Fibroblast of pulmonary artery (primary cell): ENCODE results near the gene TMC7.

ENCODE experiments used
- DNase-seq: peaks from one replicate; pipeline ENCODE4 v3.0.0-alpha.2; 2010; ENCODE audit warnings: low read depth
- H3K4me3 ChIP-seq: replicated peaks from 2 replicates; pipeline ENCODE4 v1.5.1; 2011; ENCODE audit warnings: low read depth, mild to moderate bottlenecking, control low read depth, low read length, moderate library complexity
- TF ChIP-seq, protein P1 (sequence below): IDR thresholded peaks from 2 replicates; pipeline ENCODE4 v1.5.1; 2011; ENCODE audit warnings: mild to moderate bottlenecking, control low read depth, low read length, inconsistent platforms; ENCODE audit errors: missing control alignments

Gene TMC7

DNA sequence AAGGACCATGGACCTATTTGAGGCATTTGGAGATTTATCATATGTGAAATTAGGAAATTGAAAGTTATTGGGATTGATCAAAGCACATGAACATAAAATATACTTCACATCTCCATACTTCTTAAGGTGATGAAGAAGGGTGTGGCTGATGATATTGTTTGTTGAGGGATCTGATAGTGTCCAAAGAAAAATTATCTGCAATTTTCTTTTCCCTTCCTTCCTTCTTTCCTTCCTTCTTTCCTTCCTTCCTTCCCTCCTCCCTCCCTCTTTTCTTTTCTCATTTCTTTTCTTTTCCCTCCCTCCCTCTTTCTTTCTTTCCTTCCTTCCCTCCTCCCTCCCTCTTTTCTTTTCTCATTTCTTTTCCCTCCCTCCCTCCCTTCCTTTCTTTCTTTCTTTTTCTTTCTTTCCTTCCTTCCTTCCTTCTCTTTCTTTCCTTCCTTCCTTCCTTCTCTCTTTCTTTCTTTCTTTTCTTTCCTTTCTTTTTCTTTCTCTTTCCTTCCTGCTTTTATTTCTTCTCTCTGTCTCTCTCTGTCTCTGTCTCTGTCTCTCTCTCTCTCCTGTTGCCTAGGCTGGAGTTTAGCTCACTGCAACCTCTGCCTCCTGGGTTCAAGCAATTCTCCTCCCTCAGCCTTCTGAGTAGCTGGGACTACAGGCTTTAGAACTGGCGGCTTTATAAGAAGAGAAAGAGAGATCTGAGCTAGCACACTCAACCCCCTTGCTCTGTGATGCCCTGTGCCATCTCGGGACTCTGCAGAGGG, 109.1 kb downstream of the TMC7 start:
- TF ChIP-seq, protein P1, sequence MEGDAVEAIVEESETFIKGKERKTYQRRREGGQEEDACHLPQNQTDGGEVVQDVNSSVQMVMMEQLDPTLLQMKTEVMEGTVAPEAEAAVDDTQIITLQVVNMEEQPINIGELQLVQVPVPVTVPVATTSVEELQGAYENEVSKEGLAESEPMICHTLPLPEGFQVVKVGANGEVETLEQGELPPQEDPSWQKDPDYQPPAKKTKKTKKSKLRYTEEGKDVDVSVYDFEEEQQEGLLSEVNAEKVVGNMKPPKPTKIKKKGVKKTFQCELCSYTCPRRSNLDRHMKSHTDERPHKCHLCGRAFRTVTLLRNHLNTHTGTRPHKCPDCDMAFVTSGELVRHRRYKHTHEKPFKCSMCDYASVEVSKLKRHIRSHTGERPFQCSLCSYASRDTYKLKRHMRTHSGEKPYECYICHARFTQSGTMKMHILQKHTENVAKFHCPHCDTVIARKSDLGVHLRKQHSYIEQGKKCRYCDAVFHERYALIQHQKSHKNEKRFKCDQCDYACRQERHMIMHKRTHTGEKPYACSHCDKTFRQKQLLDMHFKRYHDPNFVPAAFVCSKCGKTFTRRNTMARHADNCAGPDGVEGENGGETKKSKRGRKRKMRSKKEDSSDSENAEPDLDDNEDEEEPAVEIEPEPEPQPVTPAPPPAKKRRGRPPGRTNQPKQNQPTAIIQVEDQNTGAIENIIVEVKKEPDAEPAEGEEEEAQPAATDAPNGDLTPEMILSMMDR: no peak
- no peak overlapping the region for H3K4me3 ChIP-seq
- no peak for DNase-seq

DNA sequence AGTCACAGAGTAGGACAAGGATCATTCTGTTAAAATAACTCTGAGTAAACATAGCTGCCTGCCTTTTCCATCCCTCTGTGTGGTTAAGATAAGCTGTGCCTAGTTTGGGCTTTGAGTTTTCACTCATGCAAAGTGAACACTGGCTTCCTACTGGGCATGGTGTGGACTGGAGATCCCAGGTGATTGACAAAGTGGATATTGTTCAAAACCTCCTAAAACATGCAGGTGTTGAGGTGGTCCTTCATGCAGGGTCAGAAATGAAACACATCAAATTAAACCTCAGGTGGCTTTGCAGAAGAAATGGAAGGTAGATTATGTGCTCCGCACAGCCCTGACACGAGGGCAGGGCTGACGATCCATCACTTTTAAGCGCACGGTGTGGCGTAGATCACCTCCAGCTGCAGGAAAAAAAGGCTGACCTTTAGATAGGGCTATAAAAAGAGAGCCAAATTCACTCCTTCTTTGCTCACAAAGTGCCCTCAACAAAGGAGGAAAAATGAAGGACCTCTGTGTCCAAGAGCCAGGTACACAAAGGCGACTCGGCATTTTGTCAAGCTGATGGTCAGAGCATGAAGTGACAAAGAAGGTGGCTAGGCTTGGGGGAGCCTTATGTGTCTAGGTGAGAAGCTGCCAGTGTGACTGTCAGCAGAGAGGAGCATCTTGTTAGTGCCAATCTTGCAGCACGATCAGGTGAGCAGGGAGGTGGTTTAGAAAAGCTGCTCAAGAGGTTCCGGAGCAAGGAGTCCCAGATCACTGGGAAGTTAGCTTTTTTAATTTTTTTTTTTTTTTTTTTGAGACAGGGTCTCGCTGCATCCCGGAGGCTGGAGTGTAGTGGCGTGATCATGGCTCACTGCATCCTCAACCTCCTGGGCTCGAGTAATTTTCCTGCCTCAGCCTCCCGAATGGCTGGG, 110.2 kb downstream of the TMC7 start:
- H3K4me3 ChIP-seq: no peak overlapping the region
- TF ChIP-seq, protein P1: no peak
- DNase-seq: no peak

- DNase-seq: no peak
- TF ChIP-seq, protein P1: peak; percentile 2
- H3K4me3 ChIP-seq: no peak overlapping the region
Observed at GRCh38 chr16:19094542-19095365, 111.0 kb downstream of the TMC7 start.

DNA sequence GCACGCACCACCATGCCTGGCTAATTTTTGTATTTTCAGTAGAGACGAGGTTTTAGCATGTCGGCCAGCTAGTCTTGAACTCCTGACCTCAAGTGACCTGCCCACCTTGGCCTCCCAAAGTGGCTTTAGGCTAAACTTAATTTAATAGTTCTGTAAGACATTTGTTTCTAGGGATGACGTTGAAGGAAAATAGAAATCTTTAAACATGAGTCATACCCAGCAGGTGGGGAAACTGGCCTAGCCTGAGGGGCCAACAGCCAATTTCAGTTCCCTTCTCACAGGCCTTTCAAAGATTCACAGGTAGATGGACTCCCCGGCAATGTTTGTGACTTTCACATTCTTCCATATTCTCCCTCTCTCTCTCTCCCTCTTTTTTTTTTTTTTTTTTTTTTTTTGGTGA, 111.9 kb downstream of the TMC7 start:
- TF ChIP-seq, protein P1: no peak
- H3K4me3 ChIP-seq: no peak overlapping the region
- no peak for DNase-seq

GRCh38 chr16:19098173-19098572, 114.4 kb downstream of the TMC7 start:
- TF ChIP-seq, protein P1: no peak
- H3K4me3 ChIP-seq: no peak overlapping the region
- DNase-seq: no peak

DNA sequence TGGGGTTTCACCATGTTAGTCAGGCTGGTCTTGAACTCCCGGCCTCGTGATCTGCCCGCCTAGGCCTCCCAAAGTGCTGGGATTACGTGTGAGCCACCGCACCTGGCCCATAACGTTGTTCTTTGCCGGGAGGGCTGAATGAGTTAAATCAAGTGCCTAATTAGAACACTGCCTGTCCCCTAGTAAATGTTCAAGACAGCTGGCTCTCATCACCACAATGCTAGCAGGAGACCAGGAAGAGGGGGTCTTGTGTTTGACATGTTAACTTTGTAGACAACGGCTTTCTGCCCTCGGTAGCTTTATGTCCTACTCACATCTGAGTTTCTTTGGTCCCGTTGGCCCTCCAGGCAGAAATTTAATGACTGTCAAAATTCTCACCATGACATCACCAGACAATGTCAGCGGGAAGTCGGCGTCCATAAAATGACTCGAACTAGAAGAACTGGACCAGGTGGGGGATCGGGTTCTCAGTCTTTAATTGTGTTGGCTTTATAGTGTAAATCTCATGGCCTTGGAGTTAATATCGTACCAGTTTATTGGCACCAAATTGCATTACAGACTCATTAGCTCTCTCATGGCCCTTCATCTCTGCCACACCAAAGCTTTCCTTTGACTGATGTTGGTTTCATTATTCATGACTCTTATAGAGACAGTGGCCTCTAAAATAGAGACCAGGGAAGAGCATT, 118.6 kb downstream of the TMC7 start:
- no peak for DNase-seq
- no peak overlapping the region for H3K4me3 ChIP-seq
- TF ChIP-seq, protein P1: no peak
